GM21825 (cell line): ENCODE results near the gene THAP12.
"Not testable (repeated sequence)": the region's sequence is repeated elsewhere in the genome, so short reads cannot be mapped to it uniquely, and the experiment has no call there.

Source experiments
- ATAC-seq: cut with Tn5 transposase; IDR thresholded peaks from one replicate; pipeline ENCODE4 v1.9.1; 2021; ENCODE audit warnings: mild to moderate bottlenecking, moderate library complexity; ENCODE audit not compliant: unreplicated experiment

The THAP12 gene

GRCh38 chr11:76380977-76381719, at the start of gene THAP12, which contains the start of gene GVQW3:
THAP12 (minus strand) TSS chr11:76381132; CDS start chr11:76380836, 296 bp downstream.
GVQW3 (plus strand) TSS chr11:76381323; CDS start chr11:76381829, 506 bp downstream.
- ATAC-seq: peak; percentile 77

- ATAC-seq: no peak
Observed at GRCh38 chr11:76426660-76427059, 45.7 kb upstream of the THAP12 start.

GRCh38 chr11:76424891-76425290, 44.0 kb upstream of the THAP12 start:
- ATAC-seq: peak; percentile 14

GRCh38 chr11:76424379-76424778, 43.4 kb upstream of the THAP12 start:
- ATAC-seq: peak; percentile 68

GRCh38 chr11:76419896-76420295, 39.0 kb upstream of the THAP12 start:
- no peak for ATAC-seq

GRCh38 chr11:76415073-76415472, 34.1 kb upstream of the THAP12 start:
- ATAC-seq: no peak

- no peak for ATAC-seq
Observed at GRCh38 chr11:76410851-76411357, 30.0 kb upstream of the THAP12 start.

- ATAC-seq: no peak
Observed at GRCh38 chr11:76408171-76408965, 27.4 kb upstream of the THAP12 start.

GRCh38 chr11:76406359-76406758, 25.4 kb upstream of the THAP12 start:
- ATAC-seq: no peak

GRCh38 chr11:76401484-76401883, 20.6 kb upstream of the THAP12 start:
- ATAC-seq: not testable (repeated sequence)

GRCh38 chr11:76400967-76401366, 20.0 kb upstream of the THAP12 start:
- ATAC-seq: no peak

- peak; percentile 65 for ATAC-seq
Observed at GRCh38 chr11:76397383-76397782, 16.5 kb upstream of the THAP12 start.

GRCh38 chr11:76395296-76395695, 14.4 kb upstream of the THAP12 start:
- no peak for ATAC-seq

GRCh38 chr11:76394411-76394810, 13.5 kb upstream of the THAP12 start:
- ATAC-seq: no peak

- ATAC-seq: no peak
Observed at GRCh38 chr11:76392870-76393269, 11.9 kb upstream of the THAP12 start.

GRCh38 chr11:76391811-76392475, 11.0 kb upstream of the THAP12 start:
- no peak for ATAC-seq

GRCh38 chr11:76391021-76391420, 10.1 kb upstream of the THAP12 start:
- ATAC-seq: no peak

- no peak for ATAC-seq
Observed at GRCh38 chr11:76388408-76388807, 7.5 kb upstream of the THAP12 start.

- ATAC-seq: no peak
Observed at GRCh38 chr11:76385903-76386302, 5.0 kb upstream of the THAP12 start.

- ATAC-seq: no peak
Observed at GRCh38 chr11:76382209-76382608, 1.3 kb upstream of the THAP12 start.
